ENCODE results near the gene AKIP1. TPM values are rescaled to one million over a fixed set of nuclear protein-coding genes. Genes with fewer than 3 reads are reported as not detected.
"Not testable (repeated sequence)": the region's sequence is repeated elsewhere in the genome, so short reads cannot be mapped to it uniquely, and the experiment has no call there.

Gene AKIP1
- total RNA-seq, 1 experiment from 2014 or later = 30.3 TPM

GRCh38 chr11:8934742-8935488, 23.9 kb downstream of the AKIP1 start (continued):
- TF ChIP-seq ZFX (IDR thresholded peaks at IDR 0.05) = no peak
- no peak for TF ChIP-seq MAX (IDR thresholded peaks at IDR 0.05)
- peak; percentile 39; the same call in 1 of the 2 replicates for TF ChIP-seq FOSL1 (IDR thresholded peaks at IDR 0.05; ENCODE audit: low read depth)
- no peak for TF ChIP-seq SIN3A (IDR thresholded peaks at IDR 0.05; ENCODE audit: low read depth)

- H3K36me3 ChIP-seq (ENCODE audit: control insufficient read depth in 1 of 2, insufficient read depth in 2 of 2, low read length in 2 of 2); DNase-seq (ENCODE audit: low read depth, low spot score); H3K27me3 ChIP-seq (ENCODE audit: insufficient read depth, low read length); BruUV-seq (replicated peaks); ATAC-seq; H3K9me3 ChIP-seq (ENCODE audit: control insufficient read depth in 1 of 2, insufficient read depth in 1 of 2, low read depth in 1 of 2, low read length in 2 of 2); H3K27ac ChIP-seq (ENCODE audit: low read depth, low read length); intact Hi-C loops (cut with micrococcal nuclease); H3K79me2 ChIP-seq (ENCODE audit: insufficient read depth, low read length); RAD21 ChIA-PET (ENCODE audit: low non-redundant PET in 1 of 2, low total read pairs in 2 of 2, uncharacterized antibody in 2 of 2, unreplicated experiment in 2 of 2); H3K9me2 ChIP-seq (ENCODE audit: insufficient read depth); H4K20me1 ChIP-seq (ENCODE audit: insufficient read depth): not testable (repeated sequence)
- Histone ChIP-seq H3K4me3 (replicated peaks in 1 of 2; ENCODE audit: low read depth in 1 of 2, low read length in 2 of 2) (peak overlapping the region in 1 of 2 experiments; percentile 52; a peak in 1 of 4 replicates), H3K9ac (ENCODE audit: low read length) (0 out of 2 replicates have a peak overlapping the region, but pooled peaks have one; percentile 42), H3K4me2 (ENCODE audit: low read length) (peak overlapping the region; percentile 87), H2AFZ (ENCODE audit: low read depth, low read length, poor library complexity, severe bottlenecking) (peak overlapping the region; percentile 100), H3K4me1 (ENCODE audit: control insufficient read depth in 1 of 2, insufficient read depth in 2 of 2, low read length in 2 of 2) (peaks cover 12 to 18% of the 10 kb centered on the region in 2 experiments)
- ChIA-PET CTCF (interaction anchor here (1.2 kb wide), 1 partner anchor 10 kb away, joined by 4 read pairs; no protein-coding TSS in a partner anchor), POLR2A (interaction anchor here (1.2 kb wide), 1 partner anchor 24 kb away, joined by 4 read pairs; no protein-coding TSS in a partner anchor)
Observed at GRCh38 chr11:8935789-8936188, 24.8 kb downstream of the AKIP1 start.

GRCh38 chr11:8937159-8937558, 26.2 kb downstream of the AKIP1 start:
- Histone ChIP-seq H3K4me1 (ENCODE audit: control insufficient read depth in 1 of 2, insufficient read depth in 2 of 2, low read length in 2 of 2) (peaks cover 12 to 16% of the 10 kb centered on the region in 2 experiments), H3K4me3 (replicated peaks in 1 of 2; ENCODE audit: low read depth in 1 of 2, low read length in 2 of 2) (no peak overlapping the region), H3K4me2 (ENCODE audit: low read length) (no peak overlapping the region), H2AFZ (ENCODE audit: low read depth, low read length, poor library complexity, severe bottlenecking) (no peak overlapping the region), H3K9me2 (ENCODE audit: insufficient read depth) (no peaks in the 10 kb centered on the region), H3K36me3 (ENCODE audit: control insufficient read depth in 1 of 2, insufficient read depth in 2 of 2, low read length in 2 of 2) (no peaks in the 10 kb centered on the region), H3K9me3 (ENCODE audit: control insufficient read depth in 1 of 2, insufficient read depth in 1 of 2, low read depth in 1 of 2, low read length in 2 of 2) (no peaks in the 10 kb centered on the region), H3K27me3 (ENCODE audit: insufficient read depth, low read length) (no peaks in the 10 kb centered on the region), H3K9ac (ENCODE audit: low read length) (no peak overlapping the region), H3K27ac (ENCODE audit: low read depth, low read length) (no peak overlapping the region), H3K79me2 (ENCODE audit: insufficient read depth, low read length) (no peaks in the 10 kb centered on the region), H4K20me1 (ENCODE audit: insufficient read depth) (no peaks in the 10 kb centered on the region)
- RAD21 ChIA-PET (ENCODE audit: low non-redundant PET in 1 of 2, low total read pairs in 2 of 2, uncharacterized antibody in 2 of 2, unreplicated experiment in 2 of 2) = no interaction called here
- POLR2A ChIA-PET = interaction anchor here (0.7 kb wide), 1 partner anchor 29 kb away, joined by 3 read pairs; no protein-coding TSS in a partner anchor
- CTCF ChIA-PET = no interaction called here
- no peak for TF ChIP-seq TCF7L2 (IDR thresholded peaks at IDR 0.05; ENCODE audit: borderline replicate concordance, extremely low read depth, insufficient read depth, insufficient read length)
- TF ChIP-seq MAX (IDR thresholded peaks at IDR 0.05) = no peak
- no TSS peak for BruUV-seq (replicated peaks)
- ATAC-seq (no peak), DNase-seq (ENCODE audit: low read depth, low spot score) (no peak)
- intact Hi-C loops (cut with micrococcal nuclease) = no loop called here
